UCSD-AML1 (cell line): ENCODE measurements around the gene RAB26.

Source experiments
- DNase-seq: peaks from one replicate; lab custom pipeline; 2025; ENCODE audit not compliant: unreplicated experiment; lab: John Stamatoyannopoulos, UW

Gene RAB26

GRCh38 chr16:2159175-2159838 is 10.9 kb downstream of the RAB26 start:
- DNase-seq: no peak

GRCh38 chr16:2160915-2161551 is 12.6 kb downstream of the RAB26 start:
- no peak for DNase-seq

- DNase-seq: no peak
These were observed 13.5 kb downstream of the RAB26 start for GRCh38 chr16:2161911-2162310.

- no peak for DNase-seq
These were observed 14.3 kb downstream of the RAB26 start for GRCh38 chr16:2162676-2163118.

- DNase-seq: no peak
These were observed 14.9 kb downstream of the RAB26 start for GRCh38 chr16:2163211-2163881.

- no peak for DNase-seq
These were observed 17.4 kb downstream of the RAB26 start for GRCh38 chr16:2165861-2166260.

- no peak for DNase-seq
These were observed 18.0 kb downstream of the RAB26 start for GRCh38 chr16:2166263-2167067.

- DNase-seq: no peak
These were observed 18.7 kb downstream of the RAB26 start for GRCh38 chr16:2167068-2167638.

GRCh38 chr16:2170080-2170479 is 21.7 kb downstream of the RAB26 start:
- no peak for DNase-seq

- DNase-seq: no peak
These were observed 22.4 kb downstream of the RAB26 start for GRCh38 chr16:2170587-2171435.

- no peak for DNase-seq
These were observed 23.3 kb downstream of the RAB26 start for GRCh38 chr16:2171601-2172178.

- DNase-seq: no peak
These were observed 24.4 kb downstream of the RAB26 start for GRCh38 chr16:2172688-2173335.

GRCh38 chr16:2173366-2173765 is 24.9 kb downstream of the RAB26 start:
- no peak for DNase-seq

- no peak for DNase-seq
These were observed 25.5 kb downstream of the RAB26 start for GRCh38 chr16:2173916-2174315.

GRCh38 chr16:2174396-2175131 is 26.1 kb downstream of the RAB26 start:
- DNase-seq: no peak

GRCh38 chr16:2175454-2175853 is 27.0 kb downstream of the RAB26 start:
- no peak for DNase-seq

GRCh38 chr16:2176047-2176446 is 27.6 kb downstream of the RAB26 start:
- no peak for DNase-seq

- DNase-seq: no peak
These were observed 28.7 kb downstream of the RAB26 start for GRCh38 chr16:2177101-2177500.

GRCh38 chr16:2177561-2177960 is 29.1 kb downstream of the RAB26 start:
- DNase-seq: no peak
